Lower leg skin (tissue), 3 donors: Measurements from ENCODE around the gene HDAC9.

Experiments
- POLR2A ChIP-seq, 2 donors: fragments of 450-650 bp; IDR thresholded peaks; one replicate each; pipeline ENCODE4 v1.6.1; 2016 to 2017; ENCODE audit warnings: antibody characterized with exemption in 2 of 2, mild to moderate bottlenecking in 1 of 2, moderate library complexity in 1 of 2
- TF ChIP-seq, protein P1 (sequence below), 3 donors: fragments of 450-650 bp; IDR thresholded peaks; one replicate each; pipeline ENCODE4 v1.5.1; 2016; ENCODE audit warnings: antibody characterized with exemption in 3 of 3, mild to moderate bottlenecking in 3 of 3, moderate library complexity in 2 of 3

DNA sequence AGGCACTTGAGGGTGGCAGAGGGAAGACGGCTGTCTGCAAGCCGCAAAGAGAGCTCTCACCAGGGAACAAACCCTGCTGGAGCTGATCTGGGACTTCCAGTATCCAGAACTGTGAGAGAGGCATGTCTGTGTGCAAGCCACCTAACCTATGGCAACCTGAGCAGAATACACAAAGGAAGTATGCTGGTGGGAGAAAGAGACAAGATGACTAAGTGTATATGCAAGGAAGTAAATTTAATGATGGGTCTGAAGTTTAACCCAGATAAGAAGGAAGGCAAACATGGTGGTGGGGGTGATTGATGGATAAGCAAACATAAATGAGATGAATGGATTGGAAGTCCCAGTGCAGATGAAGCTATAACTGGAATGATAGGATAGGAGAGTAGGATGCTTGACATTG lies 328.6 kb downstream of the HDAC9 start:
- TF ChIP-seq, protein P1, sequence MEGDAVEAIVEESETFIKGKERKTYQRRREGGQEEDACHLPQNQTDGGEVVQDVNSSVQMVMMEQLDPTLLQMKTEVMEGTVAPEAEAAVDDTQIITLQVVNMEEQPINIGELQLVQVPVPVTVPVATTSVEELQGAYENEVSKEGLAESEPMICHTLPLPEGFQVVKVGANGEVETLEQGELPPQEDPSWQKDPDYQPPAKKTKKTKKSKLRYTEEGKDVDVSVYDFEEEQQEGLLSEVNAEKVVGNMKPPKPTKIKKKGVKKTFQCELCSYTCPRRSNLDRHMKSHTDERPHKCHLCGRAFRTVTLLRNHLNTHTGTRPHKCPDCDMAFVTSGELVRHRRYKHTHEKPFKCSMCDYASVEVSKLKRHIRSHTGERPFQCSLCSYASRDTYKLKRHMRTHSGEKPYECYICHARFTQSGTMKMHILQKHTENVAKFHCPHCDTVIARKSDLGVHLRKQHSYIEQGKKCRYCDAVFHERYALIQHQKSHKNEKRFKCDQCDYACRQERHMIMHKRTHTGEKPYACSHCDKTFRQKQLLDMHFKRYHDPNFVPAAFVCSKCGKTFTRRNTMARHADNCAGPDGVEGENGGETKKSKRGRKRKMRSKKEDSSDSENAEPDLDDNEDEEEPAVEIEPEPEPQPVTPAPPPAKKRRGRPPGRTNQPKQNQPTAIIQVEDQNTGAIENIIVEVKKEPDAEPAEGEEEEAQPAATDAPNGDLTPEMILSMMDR (IDR thresholded peaks at IDR 0.05) = no peak
- TF ChIP-seq POLR2A (IDR thresholded peaks at IDR 0.05) = no peak
